Testis (tissue), 3 donors: ENCODE measurements around the gene POLR2A. TPM values are rescaled to one million over a fixed set of nuclear protein-coding genes. Genes with fewer than 3 reads are reported as not detected.

ENCODE experiments used
- DNase-seq: peaks from one replicate; pipeline ENCODE4 v3.0.0-alpha.2; 2019
- H3K27ac ChIP-seq, 2 donors: fragments of 200-600 bp; sonication (generic); one replicate each; pipeline ENCODE4 v1.5.1; 2019
- H3K27me3 ChIP-seq: fragments of 200-600 bp; sonication (generic); one replicate; pipeline ENCODE4 v1.5.1; 2019
- H3K36me3 ChIP-seq: fragments of 200-600 bp; sonication (generic); one replicate; pipeline ENCODE4 v1.5.1; 2017; ENCODE audit warnings: low read depth; ENCODE audit errors: missing control alignments
- H3K4me1 ChIP-seq: fragments of 200-600 bp; sonication (generic); one replicate; pipeline ENCODE4 v1.5.1; 2019
- H3K4me3 ChIP-seq, 2 donors: fragments of 200-600 bp; sonication (generic); one replicate each; pipeline ENCODE4 v1.5.1; 2017 to 2019
- H3K9me3 ChIP-seq: fragments of 200-600 bp; sonication (generic); one replicate; pipeline ENCODE4 v1.5.1; 2017
- CTCF ChIP-seq, 3 experiments: fragments of 450-650 bp in 2 of 3; fragments of 200-600 bp in 1 of 3; sonication (generic) in 1 of 3; IDR thresholded peaks; one replicate each; pipeline ENCODE4 v1.5.1; 2016 to 2019; ENCODE audit warnings: antibody characterized with exemption in 3 of 3, mild to moderate bottlenecking in 2 of 3, moderate library complexity in 1 of 3
- POLR2A ChIP-seq: fragments of 450-650 bp; IDR thresholded peaks from one replicate; pipeline ENCODE4 v1.6.1; 2017; ENCODE audit warnings: antibody characterized with exemption, mild to moderate bottlenecking, moderate library complexity
- WGBS, 2 donors: methylation state at CpG; one replicate each; pipeline ENCODE4 v1.1.5; 2018; 5-methylcytosine and 5-hydroxymethylcytosine counted together
- intact Hi-C: fragments of 100-400 bp; cut with DNase I; formaldehyde crosslinking; loops from one replicate; pipeline ENCODE4 v1.15.1; 2023; ENCODE audit warnings: low total_unique reads
- polyA plus RNA-seq: library from polyadenylated mRNA; stranded (reverse); fragments of 350-450 nt; fragmentation: Illumina TruSeq; extraction: RNeasy Lipid Tissue Mini Kit (QIAGEN cat#74804); gene quantifications from one replicate; pipeline ENCODE4 v1.2.3, GENCODE V29; 2014; ENCODE audit warnings: low read depth, low replicate concordance; ENCODE audit not compliant: insufficient read depth
- total RNA-seq, 2 donors: library from RNA; depleted of rRNA; stranded (reverse); fragments of >200 nt; gene quantifications; one replicate each; pipeline ENCODE4 v1.2.3, GENCODE V29; 2016

The POLR2A gene
- total and polyA plus RNA-seq, 3 donors from 2014 or later = 175 to 391 (median 359) TPM

GRCh38 chr17:7497636-7498035, 13.5 kb downstream of the POLR2A start:
- Histone ChIP-seq H3K9me3 (no peaks in the 10 kb centered on the region), H3K36me3 (peaks cover 8% of the 10 kb centered on the region), H3K27ac (no peak overlapping the region), H3K27me3 (no peaks in the 10 kb centered on the region), H3K4me1 (no peaks in the 10 kb centered on the region), H3K4me3 (no peak overlapping the region)
- no peak for DNase-seq
- WGBS, 2 donors = 90% methylated on average over 12 to 14 of the region's 14 CpGs
- TF ChIP-seq POLR2A (no peak), CTCF (IDR thresholded peaks at IDR 0.05) (no peak)
- intact Hi-C loops = no loop called here

- H3K4me1 ChIP-seq = no peaks in the 10 kb centered on the region
- WGBS, 2 donors = 71 to 84% methylated on average over 5 to 11 of the region's 11 CpGs
- no peak for DNase-seq
- intact Hi-C loops = no loop called here
- no peaks in the 10 kb centered on the region for H3K27me3 ChIP-seq
- no peak overlapping the region for H3K4me3 ChIP-seq
- H3K36me3 ChIP-seq = peaks cover 12% of the 10 kb centered on the region
- no peak overlapping the region for H3K27ac ChIP-seq
- TF ChIP-seq CTCF (IDR thresholded peaks at IDR 0.05) = no peak
- TF ChIP-seq POLR2A = no peak
- no peaks in the 10 kb centered on the region for H3K9me3 ChIP-seq
These were observed 15.0 kb downstream of the POLR2A start for GRCh38 chr17:7499161-7499560.

- intact Hi-C loops = no loop called here
- H3K4me3 ChIP-seq = no peak overlapping the region
- WGBS, 2 donors = 76 to 81% methylated on average over 9 to 14 of the region's 14 CpGs
- H3K36me3 ChIP-seq = peaks cover 12% of the 10 kb centered on the region
- H3K27ac ChIP-seq = no peak overlapping the region
- no peaks in the 10 kb centered on the region for H3K9me3 ChIP-seq
- DNase-seq = no peak
- H3K4me1 ChIP-seq = no peaks in the 10 kb centered on the region
- TF ChIP-seq CTCF (IDR thresholded peaks at IDR 0.05) (no peak), POLR2A (no peak)
- no peaks in the 10 kb centered on the region for H3K27me3 ChIP-seq
These were observed 17.6 kb downstream of the POLR2A start for GRCh38 chr17:7501729-7502128.

GRCh38 chr17:7502171-7502847, 18.1 kb downstream of the POLR2A start:
- no peak for DNase-seq
- 90 to 93% methylated on average over 14 to 20 of the region's 20 CpGs for WGBS, 2 donors
- peaks cover 12% of the 10 kb centered on the region for H3K36me3 ChIP-seq
- intact Hi-C loops = no loop called here
- H3K27ac ChIP-seq = no peak overlapping the region
- H3K9me3 ChIP-seq = no peaks in the 10 kb centered on the region
- H3K27me3 ChIP-seq = no peaks in the 10 kb centered on the region
- no peak overlapping the region for H3K4me3 ChIP-seq
- H3K4me1 ChIP-seq = no peaks in the 10 kb centered on the region
- no peak for TF ChIP-seq CTCF (IDR thresholded peaks at IDR 0.05)

- TF ChIP-seq CTCF (IDR thresholded peaks at IDR 0.05) (no peak), POLR2A (no peak)
- no peak overlapping the region for H3K27ac ChIP-seq
- H3K27me3 ChIP-seq = no peaks in the 10 kb centered on the region
- 83 to 88% methylated on average over 7 to 14 of the region's 14 CpGs for WGBS, 2 donors
- no peaks in the 10 kb centered on the region for H3K4me1 ChIP-seq
- intact Hi-C loops = no loop called here
- H3K36me3 ChIP-seq = peaks cover 12% of the 10 kb centered on the region
- DNase-seq = no peak
- no peaks in the 10 kb centered on the region for H3K9me3 ChIP-seq
- H3K4me3 ChIP-seq = no peak overlapping the region
These were observed 18.8 kb downstream of the POLR2A start for GRCh38 chr17:7502987-7503386.
